AG04449 (cell line): Measurements from ENCODE around the gene NDOR1.

Source experiments
- CTCF ChIA-PET: fragments of 350-600 bp; formaldehyde crosslinking; extraction: SDS; loops from one replicate; lab custom pipeline; 2021; ENCODE audit warnings: antibody characterized with exemption; lab: Yijun Ruan, JAX
- POLR2A ChIA-PET: fragments of 400-600, 350-600 bp; formaldehyde crosslinking; extraction: SDS; loops from one replicate; lab custom pipeline; 2020; ENCODE audit warnings: antibody characterized with exemption, inconsistent platforms; lab: Yijun Ruan, JAX
- DNase-seq: peaks from one replicate; pipeline ENCODE4 v3.0.0-alpha.2; 2010; ENCODE audit warnings: low read depth, low spot score
- H3K4me3 ChIP-seq: 2 replicates; pipeline ENCODE4 v1.5.1; 2011; ENCODE audit warnings: low read depth, mild to moderate bottlenecking, control low read depth, low read length
- CTCF ChIP-seq: IDR thresholded peaks from one replicate; pipeline ENCODE4 v1.5.1; 2011; ENCODE audit warnings: mild to moderate bottlenecking, moderate library complexity, low read length, control low read depth, inconsistent platforms; ENCODE audit not compliant: insufficient read depth; ENCODE audit errors: missing control alignments

NDOR1 gene

GRCh38 chr9:137245450-137246421, 40.2 kb downstream of the NDOR1 start:
- TF ChIP-seq CTCF: no peak
- DNase-seq: no peak
- ChIA-PET POLR2A (interaction anchor here (1.1 to 7.4 kb wide), 2 partner anchors 8 to 116 kb away, joined by 3 to 164 read pairs; partner anchors contain the start of genes NELFB and STPG3), CTCF (interaction anchor here (1.1 to 1.7 kb wide), 2 partner anchors 9 kb away, joined by 6 to 7 read pairs; partner anchors contain the start of gene NELFB)
- no peak overlapping the region for H3K4me3 ChIP-seq

- TF ChIP-seq CTCF: no peak
- DNase-seq: no peak
- ChIA-PET CTCF (interaction anchor here (0.8 to 1.4 kb wide), 2 partner anchors 11 to 18 kb away, joined by 3 to 4 read pairs; no protein-coding TSS in a partner anchor), POLR2A (no interaction called here)
- H3K4me3 ChIP-seq: no peak overlapping the region
These were observed 41.8 kb downstream of the NDOR1 start for GRCh38 chr9:137247135-137247915.

- TF ChIP-seq CTCF: no peak
- DNase-seq: no peak
- ChIA-PET POLR2A (no interaction called here), CTCF (interaction anchor here (1.4 to 2.3 kb wide), 2 partner anchors 18 to 21 kb away, joined by 4 to 6 read pairs; partner anchors contain the start of gene RNF224)
- H3K4me3 ChIP-seq: no peak overlapping the region
These were observed 42.3 kb downstream of the NDOR1 start for GRCh38 chr9:137247916-137248175.

GRCh38 chr9:137250329-137251193, 45.1 kb downstream of the NDOR1 start:
- POLR2A ChIA-PET: interaction anchor here (1.8 to 6.8 kb wide), 2 partner anchors 8 to 9 kb away, joined by 15 to 164 read pairs; partner anchors contain the start of gene TUBB4B
- CTCF ChIA-PET: interaction anchor here (1.2 to 2.7 kb wide), 3 partner anchors 13 to 121 kb away, joined by 3 to 15 read pairs (median 6); partner anchors contain the start of gene RNF224
- TF ChIP-seq CTCF: no peak
- no peak overlapping the region for H3K4me3 ChIP-seq
- no peak for DNase-seq

- TF ChIP-seq CTCF: no peak
- no peak within 1 kb of the TSS for H3K4me3 ChIP-seq
- POLR2A ChIA-PET: interaction anchor here (6.8 kb wide), 1 partner anchor 8 kb away, joined by 164 read pairs; the partner anchor contains the start of gene TUBB4B
- DNase-seq: no peak
- CTCF ChIA-PET: interaction anchor here (2.7 kb wide), 1 partner anchor 14 kb away, joined by 15 read pairs; no protein-coding TSS in a partner anchor
These were observed 45.6 kb downstream of the NDOR1 start, which contains the start of gene STPG3 for GRCh38 chr9:137251194-137251461. Gene STPG3, plus strand, starts transcription at chr9:137251286. Its CDS starts 1 bp downstream, at chr9:137251287.
